Embryonic facial prominence (tissue), 1 donor: ENCODE measurements around the gene C1orf159.
"Not testable (repeated sequence)": the region's sequence is repeated elsewhere in the genome, so short reads cannot be mapped to it uniquely, and the experiment has no call there.

Experiments used
- DNase-seq: peaks from one replicate; pipeline ENCODE4 v3.0.0-alpha.2; 2016; ENCODE audit errors: extremely low spot score

C1orf159 gene

DNA sequence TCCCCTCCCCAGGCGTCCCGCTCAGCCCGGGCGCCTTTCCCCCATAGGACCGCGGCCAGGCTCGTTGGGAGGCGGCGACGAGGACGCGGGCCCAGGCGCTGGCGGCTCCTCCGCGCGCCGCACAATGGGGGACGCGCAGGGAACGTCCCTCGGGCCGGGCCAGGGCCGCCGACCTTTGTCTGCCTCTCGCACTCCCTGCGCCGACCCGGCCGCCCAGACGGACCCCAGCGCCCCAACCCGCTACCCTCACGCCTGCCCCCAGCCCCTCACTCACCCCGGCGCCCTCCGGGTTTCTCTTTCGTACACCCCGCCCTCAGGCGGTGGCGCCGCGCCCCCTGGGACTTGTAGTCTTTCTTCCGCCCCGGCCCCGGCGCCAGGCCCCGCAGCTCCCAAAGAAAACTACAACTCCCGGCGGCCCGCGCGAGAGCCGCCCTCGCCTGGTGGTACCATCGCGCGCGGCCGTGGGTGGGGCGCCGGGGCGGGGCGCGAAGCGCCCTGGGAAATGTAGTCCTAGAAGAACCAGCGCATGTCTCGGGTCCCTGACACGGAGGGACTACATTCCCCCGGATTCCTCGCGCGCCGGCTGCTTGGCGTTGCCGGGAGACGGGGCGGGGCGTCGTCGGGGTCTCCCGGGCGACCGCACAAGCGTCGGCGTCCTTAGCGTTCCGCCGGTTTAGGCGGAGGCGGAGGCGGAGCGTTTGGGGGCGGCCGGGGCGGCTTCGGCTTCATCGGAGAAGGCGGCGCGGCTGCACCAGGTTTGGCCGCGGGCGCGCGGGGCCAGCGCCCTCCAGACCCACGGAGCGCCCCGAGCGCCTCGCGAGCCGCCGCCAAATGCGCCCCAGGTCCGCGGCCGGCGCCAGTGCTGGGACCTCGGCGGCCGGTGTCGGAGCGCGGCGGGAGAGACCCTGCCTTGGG is at the start of gene C1orf159:
Gene C1orf159, minus strand, starts transcription at position 304 of the 915 bp plus-strand sequence. CDS start 24,546 bp downstream, outside the sequence.
- DNase-seq, result peak; percentile 95

GRCh38 chr1:1165485-1165884 is 49.6 kb upstream of the C1orf159 start:
- no peak for DNase-seq

- no peak for DNase-seq
Measured at GRCh38 chr1:1164701-1165451, 49.0 kb upstream of the C1orf159 start.

GRCh38 chr1:1164361-1164700 is 48.4 kb upstream of the C1orf159 start:
- no peak for DNase-seq

DNA sequence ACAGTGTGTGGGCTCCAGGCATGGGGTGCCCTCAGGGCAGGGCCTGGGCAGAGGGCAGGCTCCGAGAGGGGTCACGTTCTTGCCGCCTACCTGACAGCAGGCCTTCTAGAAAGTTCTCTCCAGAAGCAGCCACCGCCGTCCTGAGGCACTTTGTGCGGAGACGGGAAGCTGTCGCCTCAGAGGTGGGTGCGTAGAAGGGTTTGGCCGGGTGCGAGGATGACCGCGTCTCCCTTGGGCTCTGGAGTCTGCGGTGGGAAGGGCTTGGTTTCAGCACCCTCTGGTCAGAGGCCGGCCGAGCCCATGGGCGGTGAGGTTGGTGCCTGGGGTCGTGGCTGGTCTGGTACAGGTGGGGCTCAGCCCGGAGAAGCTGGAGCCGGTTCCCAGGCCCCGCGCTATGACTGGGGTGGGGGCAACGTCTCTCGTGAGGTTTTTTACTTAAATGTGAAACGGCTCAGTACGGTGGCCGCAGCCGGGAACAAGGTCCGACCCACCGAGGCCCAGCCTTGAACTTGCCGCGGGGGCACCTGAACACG is 47.7 kb upstream of the C1orf159 start:
- no peak for DNase-seq

GRCh38 chr1:1162597-1163537 is 47.0 kb upstream of the C1orf159 start:
- peak; percentile 29 for DNase-seq

DNA sequence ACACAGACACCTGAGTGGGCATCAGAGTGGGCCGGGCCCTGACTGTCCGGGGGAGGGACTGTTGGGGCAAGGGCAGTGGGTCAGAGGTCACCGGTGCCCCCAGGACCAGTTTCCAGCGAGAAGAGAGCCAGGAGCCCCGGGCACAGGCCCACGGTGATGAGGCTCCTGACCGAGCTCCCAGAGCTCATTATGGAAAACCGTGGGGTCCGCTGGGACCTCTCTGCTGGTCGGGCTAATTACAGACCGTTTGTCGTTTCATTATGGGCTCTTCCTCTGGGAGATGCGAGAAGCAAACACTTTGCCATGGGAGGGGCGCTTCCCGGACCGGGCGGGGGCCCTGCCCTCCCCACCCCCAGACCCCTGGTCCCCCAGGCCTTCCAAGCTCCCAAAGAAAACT is 45.8 kb upstream of the C1orf159 start:
- no peak for DNase-seq

DNA sequence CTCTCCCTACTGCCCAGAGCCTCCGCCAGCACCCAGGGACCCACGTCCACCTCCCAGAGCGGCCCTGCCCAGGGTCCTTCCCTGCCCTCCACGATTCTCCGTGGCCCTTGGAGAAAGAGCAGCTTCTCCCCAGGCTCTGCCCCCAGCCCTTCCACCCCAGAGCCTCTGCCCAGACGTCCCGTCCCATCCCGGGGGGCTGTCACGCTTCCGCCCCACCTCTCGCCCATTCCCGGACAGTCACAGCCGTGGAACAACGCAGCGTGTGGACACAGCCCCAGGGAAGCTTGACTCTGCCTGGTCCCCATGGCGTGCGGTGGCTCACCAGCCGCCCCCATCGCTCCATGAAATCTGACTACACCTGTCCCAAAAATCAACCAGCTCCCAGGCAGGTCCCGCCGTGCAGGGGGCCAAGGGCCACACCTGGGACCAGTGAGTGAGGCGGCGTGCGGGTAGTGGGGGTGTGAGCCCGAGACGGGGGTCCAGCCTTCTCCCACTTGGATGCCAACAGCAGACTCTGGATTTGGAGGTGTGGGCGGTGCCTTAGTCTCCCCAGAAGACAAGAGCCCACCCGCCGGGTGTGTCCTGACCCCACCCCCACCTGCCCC is 45.3 kb upstream of the C1orf159 start:
- no peak for DNase-seq

DNA sequence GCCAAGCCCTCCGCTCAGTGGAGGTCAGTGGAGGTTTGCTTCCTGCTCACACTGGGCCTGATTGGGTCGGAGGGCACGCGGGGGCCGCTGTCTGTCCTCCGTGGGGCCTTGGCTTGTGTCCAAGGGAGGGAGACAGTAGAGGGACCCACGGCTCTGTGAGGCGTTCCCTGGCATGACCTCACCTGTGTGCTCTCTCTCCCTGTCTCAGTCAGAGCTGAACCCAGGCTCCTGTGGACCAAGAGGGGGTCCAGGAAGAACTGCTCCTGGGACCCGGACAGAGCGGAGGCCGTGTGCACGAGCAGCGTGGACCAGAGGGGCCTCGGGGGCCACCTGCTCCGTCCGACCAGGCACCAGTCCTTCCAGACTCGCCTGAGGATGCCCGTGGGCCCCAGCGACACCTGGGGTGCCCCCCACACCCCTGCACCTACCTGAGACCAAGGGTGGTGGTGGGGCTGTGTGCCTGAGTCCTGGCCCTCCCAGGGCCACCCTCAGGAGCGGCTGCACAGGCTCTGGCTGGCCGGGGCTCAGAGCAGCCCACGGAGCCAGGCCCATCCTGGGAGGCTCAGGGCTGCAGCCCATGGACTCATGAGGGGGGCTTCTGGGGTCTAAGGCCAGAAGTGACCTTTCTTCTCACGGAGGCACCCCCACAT is 44.5 kb upstream of the C1orf159 start:
- DNase-seq, result no peak

DNA sequence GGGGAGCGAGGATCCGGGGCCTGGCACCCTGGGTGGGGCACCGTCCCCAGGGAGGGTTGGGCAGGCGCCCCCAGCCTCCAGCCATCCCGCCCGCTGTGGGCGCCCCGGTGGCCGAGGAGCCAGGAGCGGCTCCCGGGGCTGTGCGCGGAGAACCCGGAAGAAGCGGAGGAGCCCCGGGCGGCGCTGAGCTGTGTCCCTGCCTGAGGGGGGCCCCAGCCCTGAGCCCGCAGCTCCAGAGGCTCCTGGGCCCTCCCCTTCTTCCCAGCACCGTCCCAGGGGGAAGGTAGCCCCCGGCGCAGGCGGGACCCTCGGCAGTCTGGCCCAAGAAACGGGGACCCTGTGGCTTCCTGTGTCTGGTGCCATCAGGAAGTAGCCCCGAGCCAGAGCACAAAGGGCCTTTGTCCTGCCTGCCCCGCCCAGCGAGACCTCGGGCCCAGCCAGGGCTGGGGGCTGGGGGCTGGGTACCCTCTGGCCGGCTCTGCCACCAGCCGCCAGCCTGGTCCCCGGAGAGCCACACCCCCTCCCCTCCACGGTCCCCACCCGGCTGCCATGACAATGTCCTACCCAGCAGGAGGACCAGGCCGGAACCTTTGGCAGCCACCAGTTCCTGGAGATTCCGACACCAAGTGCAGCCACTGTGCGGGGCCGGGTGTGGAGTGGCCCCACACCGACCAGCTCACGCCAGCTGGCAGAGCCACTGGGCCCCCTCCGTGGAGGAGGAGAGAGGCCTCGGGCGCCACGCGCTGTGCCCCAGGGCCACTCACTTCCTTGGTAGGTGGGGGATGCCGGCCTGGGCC is 42.2 kb upstream of the C1orf159 start:
- DNase-seq, result no peak

DNA sequence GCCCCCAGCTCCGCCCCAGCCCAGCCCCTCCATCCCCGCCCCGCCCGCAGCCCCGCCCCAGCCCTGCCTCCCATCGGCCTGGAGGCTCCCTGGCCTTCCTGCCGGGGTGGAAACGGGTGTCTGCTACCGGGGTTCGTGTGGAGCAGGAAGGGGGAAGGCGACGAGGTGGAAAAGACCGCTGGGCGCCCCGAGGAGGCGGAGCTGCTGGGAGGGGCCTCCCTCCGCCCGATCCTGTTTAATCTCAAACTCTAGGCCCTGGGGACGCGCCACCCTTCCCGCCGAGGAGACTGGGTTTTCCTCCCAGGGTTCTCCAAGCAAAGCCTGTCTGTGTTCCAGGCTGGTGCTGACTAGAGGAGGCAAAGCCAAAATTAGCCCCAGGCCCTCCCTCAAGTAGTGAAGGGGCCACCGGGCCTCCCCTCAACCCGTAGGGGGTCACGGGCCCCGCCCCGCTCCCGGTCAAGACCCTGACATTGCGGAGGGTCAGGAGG is 41.6 kb upstream of the C1orf159 start:
- peak; percentile 34 for DNase-seq

GRCh38 chr1:1157033-1157365 is 41.1 kb upstream of the C1orf159 start:
- no peak for DNase-seq

- DNase-seq, result no peak
Measured at GRCh38 chr1:1156140-1157032, 40.5 kb upstream of the C1orf159 start.

DNA sequence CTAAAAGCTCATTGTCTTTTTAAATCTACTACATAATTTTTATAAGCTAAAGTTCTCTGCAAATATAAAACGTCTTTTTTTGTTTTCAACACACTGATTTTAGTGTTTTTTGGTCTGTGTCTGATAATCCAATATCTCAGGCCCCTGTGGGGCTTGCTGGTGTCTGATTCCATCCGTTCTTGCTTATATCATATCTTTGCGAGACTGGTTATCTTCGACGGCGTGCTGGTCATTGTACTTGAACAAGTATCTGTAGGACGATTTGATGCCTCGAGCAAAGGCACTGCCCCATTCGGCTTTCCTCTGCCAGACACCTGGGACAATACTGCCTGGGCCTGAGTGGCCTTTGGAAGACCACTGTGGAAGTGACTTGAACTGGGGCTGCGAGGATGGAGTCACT is 39.4 kb upstream of the C1orf159 start:
- no peak for DNase-seq

DNA sequence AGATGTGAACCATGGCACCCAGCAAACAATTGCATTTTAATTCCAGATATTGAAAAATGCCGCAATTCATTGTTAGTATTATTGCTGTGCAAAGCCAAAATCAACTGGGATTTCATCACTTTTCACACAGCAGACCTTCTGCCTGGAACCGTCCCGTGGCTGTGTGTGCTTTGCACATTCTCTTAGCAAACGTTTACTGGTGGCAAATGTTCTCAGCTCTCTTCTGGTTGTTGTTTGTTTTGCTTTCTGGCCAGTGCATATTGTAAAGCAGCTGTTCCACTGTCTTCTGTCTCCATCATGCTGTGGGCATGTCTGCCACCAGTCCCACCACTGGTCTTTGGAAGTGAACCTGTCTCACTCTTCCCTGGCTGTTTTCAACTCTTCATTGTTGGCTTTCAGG is 38.0 kb upstream of the C1orf159 start:
- DNase-seq, result no peak

GRCh38 chr1:1153215-1153614 is 37.3 kb upstream of the C1orf159 start:
- not testable (repeated sequence) for DNase-seq

GRCh38 chr1:1152431-1152830 is 36.5 kb upstream of the C1orf159 start:
- DNase-seq, result not testable (repeated sequence)

- no peak for DNase-seq
Measured at GRCh38 chr1:1151306-1151705, 35.4 kb upstream of the C1orf159 start.

DNA sequence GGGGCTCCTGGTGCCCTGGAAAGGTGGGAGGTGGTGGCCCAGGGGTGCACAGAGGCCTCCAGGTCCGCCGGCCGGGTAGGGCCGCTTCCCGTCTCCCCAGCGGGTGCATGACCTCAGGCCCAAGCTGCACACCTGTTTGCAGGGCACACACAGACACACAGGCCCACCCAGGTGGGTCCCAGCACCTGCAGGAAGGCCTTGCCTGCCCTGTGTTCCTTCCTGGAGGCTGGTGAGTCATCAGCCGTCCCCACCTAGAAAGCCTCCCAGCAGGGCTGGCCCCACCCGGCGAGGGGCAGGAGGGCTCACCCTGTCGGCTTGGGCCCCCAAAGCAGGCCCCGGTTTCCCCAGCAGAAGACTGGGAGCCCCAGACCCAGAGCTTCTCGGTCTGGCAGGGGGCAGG is 34.2 kb upstream of the C1orf159 start:
- DNase-seq, result no peak
